GM23248 (cell line): ENCODE results near the gene LRRC70. TPM values are rescaled to one million over a fixed set of nuclear protein-coding genes. Genes with fewer than 3 reads are reported as not detected.

Experiments used
- DNase-seq: peaks from one replicate; pipeline ENCODE4 v3.0.0-alpha.2; 2015
- H2AFZ ChIP-seq: fragments of 200-600 bp; sonication (generic); 2 replicates; pipeline ENCODE4 v1.6.1; 2016; ENCODE audit warnings: antibody characterized with exemption
- H3F3A ChIP-seq: fragments of 200-600 bp; sonication (generic); 2 replicates; pipeline ENCODE4 v1.6.1; 2016; ENCODE audit warnings: mild to moderate bottlenecking, antibody characterized with exemption, mixed run types; ENCODE audit not compliant: insufficient read depth
- H3K27ac ChIP-seq: fragments of 200-600 bp; sonication (generic); 2 replicates; pipeline ENCODE4 v1.5.1; 2016; ENCODE audit warnings: mild to moderate bottlenecking
- H3K27me3 ChIP-seq: fragments of 200-600 bp; sonication (generic); replicated peaks from 2 replicates; pipeline ENCODE4 v1.6.1; 2016; ENCODE audit warnings: mild to moderate bottlenecking; ENCODE audit not compliant: insufficient read depth
- H3K36me3 ChIP-seq: fragments of 200-600 bp; sonication (generic); 2 replicates; pipeline ENCODE4 v1.6.1; 2016; ENCODE audit warnings: low read depth, mild to moderate bottlenecking
- H3K4me1 ChIP-seq: fragments of 200-600 bp; sonication (generic); 2 replicates; pipeline ENCODE4 v1.6.1; 2016; ENCODE audit warnings: mild to moderate bottlenecking; ENCODE audit not compliant: insufficient read depth
- H3K4me2 ChIP-seq: fragments of 200-600 bp; sonication (generic); one replicate; pipeline ENCODE4 v1.6.1; 2016; ENCODE audit warnings: mild to moderate bottlenecking; ENCODE audit not compliant: unreplicated experiment
- H3K4me3 ChIP-seq: fragments of 200-600 bp; sonication (generic); 2 replicates; pipeline ENCODE4 v1.5.1; 2016; ENCODE audit warnings: mild to moderate bottlenecking
- H3K79me2 ChIP-seq: fragments of 200-600 bp; sonication (generic); 2 replicates; pipeline ENCODE4 v1.6.1; 2016; ENCODE audit warnings: mild to moderate bottlenecking; ENCODE audit not compliant: insufficient read depth
- H3K9ac ChIP-seq: fragments of 200-600 bp; sonication (generic); 2 replicates; pipeline ENCODE4 v1.6.1; 2016; ENCODE audit warnings: mild to moderate bottlenecking
- H3K9me2 ChIP-seq: fragments of 200-600 bp; sonication (generic); 2 replicates; pipeline ENCODE4 v1.6.1; 2016; ENCODE audit warnings: mixed run types, mild to moderate bottlenecking, moderate library complexity; ENCODE audit not compliant: insufficient read depth
- H3K9me3 ChIP-seq: fragments of 200-600 bp; sonication (generic); one replicate; pipeline ENCODE4 v1.6.1; 2017; ENCODE audit warnings: low read depth
- H4K20me1 ChIP-seq: fragments of 200-600 bp; sonication (generic); 2 replicates; pipeline ENCODE4 v1.6.0; 2016; ENCODE audit not compliant: insufficient read depth
- EZH2 ChIP-seq: fragments of 200-600 bp; sonication (generic); IDR thresholded peaks from 2 replicates; pipeline ENCODE4 v1.6.1; 2018; ENCODE audit warnings: antibody characterized with exemption, mild to moderate bottlenecking; ENCODE audit not compliant: insufficient read depth, poor library complexity, severe bottlenecking
- EZH2phosphoT487 ChIP-seq: fragments of 200-600 bp; sonication (generic); IDR thresholded peaks from 2 replicates; pipeline ENCODE4 v1.6.1; 2018; ENCODE audit warnings: antibody characterized with exemption, moderate library complexity, mild to moderate bottlenecking, low read depth; ENCODE audit not compliant: insufficient read depth
- WGBS, 2 experiments: methylation state at CpG; one replicate each; pipeline ENCODE4 v1.1.6; 2015 to 2017; ENCODE audit warnings: low lambda C conversion rate in 2 of 2, low coverage in 1 of 2; ENCODE audit errors: missing lambda C conversion rate in 2 of 2; 5-methylcytosine and 5-hydroxymethylcytosine counted together
- in situ Hi-C: fragments of 300-500 bp; cut with MboI; formaldehyde crosslinking; loops from 2 replicates; pipeline ENCODE4 v1.15.0; 2020
- polyA plus RNA-seq: library from polyadenylated mRNA; unstranded; fragments of >200 nt; fragmentation: Nextera tagmentation; extraction: Ambion mirVana; gene quantifications from 2 replicates; pipeline ENCODE4 v1.2.1, GENCODE V29; 2016
- total RNA-seq: library from RNA; depleted of rRNA; stranded (reverse); fragments of >200 nt; shearing (Covaris generic); gene quantifications from 2 replicates; pipeline ENCODE4 v1.2.3, GENCODE V29; 2014

Gene LRRC70
- total and polyA plus RNA-seq, 2 experiments from 2014 or later, result 0.26 to 1.1 TPM

- WGBS, 2 experiments, result 91 to 100% methylated on average over 2 of the region's 2 CpGs
- in situ Hi-C loops, result no loop called here
Observed at GRCh38 chr5:62589504-62589903, 10.9 kb downstream of the LRRC70 start.

GRCh38 chr5:62590387-62590786 lies 11.8 kb downstream of the LRRC70 start:
- Histone ChIP-seq H3K9ac (no peak overlapping the region), H3K4me1 (0 out of 2 replicates have a peak, but pooled peaks cover 4% of the 10 kb centered on the region), H3K79me2 (no peaks in the 10 kb centered on the region), H3K9me2 (no peaks in the 10 kb centered on the region), H3K9me3 (no peaks in the 10 kb centered on the region), H2AFZ (no peak overlapping the region), H3K27me3 (no peaks in the 10 kb centered on the region), H3F3A (no peaks in the 10 kb centered on the region), H3K36me3 (no peaks in the 10 kb centered on the region), H3K4me3 (no peak overlapping the region), H4K20me1 (no peaks in the 10 kb centered on the region), H3K4me2 (no peak overlapping the region), H3K27ac (no peak overlapping the region)
- no peak for TF ChIP-seq EZH2phosphoT487
- no peak for TF ChIP-seq EZH2
- no peak for DNase-seq
- in situ Hi-C loops, result no loop called here
- WGBS, 2 experiments, result 100% methylated on average over 2 of the region's 2 CpGs

More at GRCh38 chr5:62589504-62589903, 10.9 kb downstream of the LRRC70 start:
- H3K36me3 ChIP-seq, result no peaks in the 10 kb centered on the region
- no peak for DNase-seq
- H3K79me2 ChIP-seq, result no peaks in the 10 kb centered on the region
- no peaks in the 10 kb centered on the region for H3F3A ChIP-seq
- no peak overlapping the region for H3K9ac ChIP-seq
- no peak overlapping the region for H3K4me3 ChIP-seq
- H3K9me2 ChIP-seq, result no peaks in the 10 kb centered on the region
- no peak overlapping the region for H2AFZ ChIP-seq
- TF ChIP-seq EZH2phosphoT487 (no peak), EZH2 (no peak)
- no peak overlapping the region for H3K27ac ChIP-seq
- no peaks in the 10 kb centered on the region for H3K27me3 ChIP-seq
- no peaks in the 10 kb centered on the region for H4K20me1 ChIP-seq
- H3K4me2 ChIP-seq, result no peak overlapping the region
- no peaks in the 10 kb centered on the region for H3K9me3 ChIP-seq
- 0 out of 2 replicates have a peak, but pooled peaks cover 4% of the 10 kb centered on the region for H3K4me1 ChIP-seq

- TF ChIP-seq EZH2, result no peak
- TF ChIP-seq EZH2phosphoT487, result no peak
- in situ Hi-C loops, result no loop called here
- no peak for DNase-seq
- no peak overlapping the region for H3K27ac ChIP-seq
- H3K4me3 ChIP-seq, result no peak overlapping the region
- H3K4me1 ChIP-seq, result 0 out of 2 replicates have a peak, but pooled peaks cover 4% of the 10 kb centered on the region
- H3K79me2 ChIP-seq, result no peaks in the 10 kb centered on the region
- no peaks in the 10 kb centered on the region for H4K20me1 ChIP-seq
- H3K27me3 ChIP-seq, result no peaks in the 10 kb centered on the region
- H3K36me3 ChIP-seq, result no peaks in the 10 kb centered on the region
- 94 to 95% methylated on average over 8 of the region's 8 CpGs for WGBS, 2 experiments
- no peak overlapping the region for H3K4me2 ChIP-seq
- no peaks in the 10 kb centered on the region for H3K9me3 ChIP-seq
- H3K9ac ChIP-seq, result no peak overlapping the region
- no peaks in the 10 kb centered on the region for H3F3A ChIP-seq
- H2AFZ ChIP-seq, result no peak overlapping the region
- no peaks in the 10 kb centered on the region for H3K9me2 ChIP-seq
Observed at GRCh38 chr5:62592558-62592957, 13.9 kb downstream of the LRRC70 start.

GRCh38 chr5:62593331-62593730 lies 14.7 kb downstream of the LRRC70 start:
- peak; percentile 58 for DNase-seq
- H3K27ac ChIP-seq, result peak overlapping the region; percentile 59
- H4K20me1 ChIP-seq, result no peaks in the 10 kb centered on the region
- TF ChIP-seq EZH2 (no peak), EZH2phosphoT487 (no peak)
- H3K36me3 ChIP-seq, result no peaks in the 10 kb centered on the region
- 0 out of 2 replicates have a peak, but pooled peaks cover 4% of the 10 kb centered on the region for H3K4me1 ChIP-seq
- H3K79me2 ChIP-seq, result no peaks in the 10 kb centered on the region
- peak overlapping the region; percentile 9; the same call in 1 of the 2 replicates for H3K9ac ChIP-seq
- H3F3A ChIP-seq, result no peaks in the 10 kb centered on the region
- H3K4me2 ChIP-seq, result no peak overlapping the region
- WGBS, 2 experiments, result 81 to 89% methylated on average over 1 of the region's 1 CpG
- H3K27me3 ChIP-seq, result no peaks in the 10 kb centered on the region
- peak overlapping the region; percentile 15; the same call in 1 of the 2 replicates for H2AFZ ChIP-seq
- in situ Hi-C loops, result no loop called here
- no peaks in the 10 kb centered on the region for H3K9me2 ChIP-seq
- H3K9me3 ChIP-seq, result no peaks in the 10 kb centered on the region
- H3K4me3 ChIP-seq, result no peak overlapping the region
